Neural progenitor cell (in vitro differentiated cells): Measurements from ENCODE around the gene SLC2A10.

Source experiments
- CTCF ChIP-seq: fragments of 200-600 bp; sonication (generic); IDR thresholded peaks from 2 replicates; pipeline ENCODE4 v1.5.1; 2017; ENCODE audit warnings: antibody characterized with exemption, mild to moderate bottlenecking
- EZH2 ChIP-seq: fragments of 200-600 bp; sonication (generic); IDR thresholded peaks from 2 replicates; pipeline ENCODE4 v1.6.1; 2017; ENCODE audit warnings: antibody characterized with exemption, mild to moderate bottlenecking, moderate library complexity
- EZH2phosphoT487 ChIP-seq: fragments of 200-600 bp; sonication (generic); IDR thresholded peaks from 2 replicates; pipeline ENCODE4 v1.6.1; 2017; ENCODE audit warnings: antibody characterized with exemption

- TF ChIP-seq CTCF, result no peak
- TF ChIP-seq EZH2phosphoT487, result no peak
- TF ChIP-seq EZH2, result no peak
Measured at GRCh38 chr20:46702447-46703203, 6.8 kb upstream of the SLC2A10 start.
